IPS DF 4.7 (cell line): Measurements from ENCODE around the gene AHI1.
"Not testable (repeated sequence)": the region's sequence is repeated elsewhere in the genome, so short reads cannot be mapped to it uniquely, and the experiment has no call there.

ENCODE experiments used
- DNase-seq: peaks from one replicate; pipeline ENCODE4 v3.0.0-alpha.2; 2013; ENCODE audit warnings: low spot score; ENCODE audit errors: extremely low read depth

AHI1 gene

DNA sequence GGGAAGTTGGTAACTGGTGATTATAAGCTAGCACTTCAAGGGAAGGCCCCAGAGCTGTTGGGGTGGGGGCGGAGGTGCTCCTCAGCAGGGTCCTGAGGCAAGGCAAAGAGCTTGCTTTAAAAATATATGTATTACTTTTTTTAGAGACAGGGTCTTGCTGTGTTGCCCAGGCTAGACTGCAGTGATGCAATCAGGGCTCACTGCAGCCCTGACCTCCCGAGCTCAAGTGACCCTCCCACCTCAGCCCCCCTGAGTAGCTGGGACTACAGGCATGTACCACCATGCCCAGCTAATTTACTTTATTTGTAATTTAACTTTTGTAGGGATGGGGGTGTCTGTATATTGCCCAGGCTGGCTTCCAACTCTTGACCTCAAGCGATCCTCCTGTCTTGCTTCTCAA is 229.3 kb downstream of the AHI1 start:
- DNase-seq = no peak

GRCh38 chr6:135267085-135267484 is 230.5 kb downstream of the AHI1 start:
- no peak for DNase-seq

DNA sequence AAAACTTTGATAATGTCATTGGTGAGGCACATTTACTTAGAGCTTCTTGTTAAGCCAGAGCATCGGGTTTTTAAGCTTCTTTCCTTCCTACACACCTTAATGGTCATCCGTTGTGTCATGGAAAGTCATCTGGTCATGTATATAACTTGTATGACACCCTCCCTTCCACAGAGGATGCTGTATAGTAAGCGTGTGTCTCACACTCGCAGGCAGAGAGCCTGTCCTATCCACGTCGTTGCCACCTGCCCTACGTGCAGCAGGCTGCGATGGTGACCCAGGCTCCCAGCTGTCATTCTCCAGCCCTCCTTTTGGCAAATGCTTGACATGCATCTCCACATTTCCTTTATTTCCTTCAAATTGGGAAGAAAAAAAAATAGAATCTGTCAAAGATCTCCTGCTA is 230.9 kb downstream of the AHI1 start:
- no peak for DNase-seq

- DNase-seq = no peak
Measured at GRCh38 chr6:135265278-135265677, 232.3 kb downstream of the AHI1 start.

- no peak for DNase-seq
Measured at GRCh38 chr6:135261872-135262725, 235.4 kb downstream of the AHI1 start.

DNA sequence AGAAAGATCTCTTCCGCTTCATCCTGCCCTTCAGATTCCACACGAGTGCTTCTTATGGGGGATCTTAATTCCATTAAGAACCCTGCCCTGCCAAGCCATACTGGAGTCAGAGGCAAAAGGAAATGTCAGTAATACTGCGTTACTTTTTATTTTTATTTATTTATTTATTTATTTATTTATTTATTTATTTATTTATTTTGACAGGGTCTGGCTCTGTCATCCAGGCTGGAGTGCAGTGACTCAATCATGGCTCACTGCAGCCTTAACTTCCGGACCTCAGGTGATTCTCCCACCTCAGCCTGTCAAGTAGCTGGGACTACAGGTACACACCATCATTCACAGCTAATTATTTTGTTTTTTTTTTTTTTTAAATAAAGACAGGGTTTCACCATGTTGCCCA is 236.9 kb downstream of the AHI1 start:
- no peak for DNase-seq

DNA sequence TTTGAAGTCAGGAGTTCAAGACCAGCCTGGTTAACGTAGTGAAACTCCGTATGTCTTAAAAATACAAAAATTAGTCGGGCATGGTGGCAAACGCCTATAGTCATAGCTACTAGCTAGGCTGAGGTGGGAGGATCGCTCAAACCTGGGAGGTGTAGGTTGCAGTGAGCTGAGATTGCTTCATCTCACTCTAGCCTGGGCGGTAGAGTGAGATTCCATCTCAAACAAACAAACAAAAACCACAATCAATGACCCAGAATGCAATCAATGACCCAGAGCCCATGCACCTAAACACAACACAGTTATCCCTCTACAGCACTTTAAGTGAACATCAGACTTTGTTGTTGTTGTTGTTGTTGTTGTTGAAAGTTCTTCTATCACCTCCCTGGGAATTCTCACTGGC is 238.6 kb downstream of the AHI1 start:
- no peak for DNase-seq

DNA sequence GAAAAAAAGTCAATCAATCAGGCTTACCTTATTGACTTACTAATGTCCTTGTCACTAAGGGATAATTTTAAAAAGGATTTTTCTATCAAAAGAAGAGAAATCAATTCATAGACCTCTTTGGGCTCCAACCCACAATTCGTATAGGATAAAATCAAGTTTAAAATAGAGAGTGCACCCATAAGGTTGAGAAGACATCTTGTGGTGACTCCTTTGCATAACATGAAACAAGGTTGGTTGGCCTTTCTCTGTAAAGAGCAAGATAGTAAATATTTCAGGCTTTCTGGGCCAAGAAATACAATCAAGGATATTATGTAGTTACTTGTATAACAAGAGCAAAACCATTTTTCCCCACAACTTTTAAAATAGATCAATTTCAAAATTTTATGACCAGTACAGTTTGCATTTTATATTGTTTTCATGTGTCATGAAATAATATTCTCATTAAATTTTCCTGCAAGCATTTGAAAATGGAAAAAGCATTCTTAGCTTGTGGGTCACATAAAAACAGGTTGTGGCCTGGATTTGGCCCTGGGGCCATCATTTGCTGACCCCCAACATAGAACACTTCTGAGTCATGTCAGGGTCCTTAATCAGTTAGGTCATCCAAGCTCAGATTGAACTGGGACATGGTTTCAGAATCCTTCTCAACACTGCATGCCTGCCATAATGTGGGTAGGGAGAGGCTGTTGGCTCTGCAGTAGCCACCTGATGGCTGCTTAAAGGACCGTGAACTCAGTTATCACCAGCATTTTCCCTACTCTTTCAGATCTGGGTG is 239.7 kb downstream of the AHI1 start:
- no peak for DNase-seq

DNA sequence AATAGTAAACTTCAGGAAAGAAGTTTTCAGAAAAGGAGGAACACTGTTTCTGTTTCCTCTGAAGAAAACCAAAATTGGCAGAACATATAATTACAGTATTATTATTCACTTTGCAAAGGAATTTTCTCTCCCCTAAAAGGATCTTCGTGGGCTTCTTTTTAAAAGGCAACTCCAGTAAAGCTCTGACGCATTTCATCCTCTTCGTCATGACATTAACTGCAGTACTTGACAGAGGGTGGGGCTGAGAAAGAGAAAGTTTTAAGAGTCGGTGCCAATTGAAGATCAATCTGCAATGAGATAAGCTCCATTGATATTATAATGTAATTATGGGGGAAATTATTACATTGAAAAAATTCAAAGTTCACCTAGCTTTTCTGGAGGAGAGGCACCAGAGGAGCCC is 240.7 kb downstream of the AHI1 start:
- DNase-seq = no peak

DNA sequence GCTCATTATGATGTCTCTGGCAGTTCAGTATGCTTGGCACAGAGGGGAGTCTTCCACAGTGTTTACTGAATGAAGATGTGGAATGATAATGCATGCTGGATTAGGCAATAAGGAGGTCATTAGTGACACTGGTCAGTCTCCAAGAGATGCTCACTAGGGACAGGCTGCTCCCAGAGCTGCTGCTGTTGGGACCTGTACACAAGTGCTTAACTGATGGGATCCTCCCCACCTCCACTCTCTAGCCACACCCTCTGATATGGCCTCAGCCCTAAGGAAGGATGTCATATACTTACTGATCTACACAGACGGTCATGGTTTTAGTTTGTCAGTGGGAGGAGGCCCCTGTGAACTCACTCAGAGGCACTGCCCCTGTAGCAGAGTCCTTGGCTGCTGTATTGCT is 243.1 kb downstream of the AHI1 start:
- no peak for DNase-seq

- DNase-seq = no peak
Measured at GRCh38 chr6:135251498-135252441, 245.8 kb downstream of the AHI1 start.

DNA sequence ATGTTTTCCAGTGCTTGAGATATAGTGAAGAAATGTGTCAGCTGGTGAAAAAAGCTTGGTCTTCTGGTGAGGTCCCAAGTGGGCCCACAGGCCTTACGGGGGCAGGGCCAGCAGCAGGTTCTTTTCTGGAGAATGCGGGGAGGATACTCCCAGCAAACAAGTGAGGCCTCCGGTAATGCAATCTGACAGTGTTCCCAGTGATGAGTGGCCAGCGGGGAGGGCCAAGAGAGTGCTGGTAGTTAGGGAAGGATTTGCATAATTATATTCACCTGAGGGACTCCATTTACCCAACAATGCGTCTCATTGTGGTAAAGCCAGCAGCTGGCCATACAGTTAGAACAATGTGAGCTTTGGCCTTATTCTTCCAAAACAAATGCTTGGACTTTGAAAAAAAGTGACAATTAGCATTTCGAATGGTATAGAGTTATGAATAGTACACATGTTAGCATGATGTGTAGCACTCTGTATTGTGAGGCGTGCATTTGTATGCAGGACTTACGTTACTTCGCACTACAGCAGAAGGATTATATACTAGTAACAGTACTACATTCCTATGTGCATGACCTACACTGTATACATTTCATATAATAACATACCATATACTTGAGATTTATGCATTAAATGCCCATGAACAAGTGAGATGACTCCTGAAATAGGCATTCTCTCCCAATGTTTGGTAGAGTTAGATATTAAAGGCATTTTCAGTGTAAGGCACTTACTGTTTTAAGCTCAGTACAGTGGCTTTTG is 246.6 kb downstream of the AHI1 start:
- peak; percentile 53 for DNase-seq

- no peak for DNase-seq
Measured at GRCh38 chr6:135250234-135250633, 247.3 kb downstream of the AHI1 start.

GRCh38 chr6:135246412-135247012 is 251.0 kb downstream of the AHI1 start:
- not testable (repeated sequence) for DNase-seq

- DNase-seq = no peak
Measured at GRCh38 chr6:135244805-135245204, 252.7 kb downstream of the AHI1 start.

GRCh38 chr6:135243871-135244796 is 253.4 kb downstream of the AHI1 start:
- DNase-seq = no peak

DNA sequence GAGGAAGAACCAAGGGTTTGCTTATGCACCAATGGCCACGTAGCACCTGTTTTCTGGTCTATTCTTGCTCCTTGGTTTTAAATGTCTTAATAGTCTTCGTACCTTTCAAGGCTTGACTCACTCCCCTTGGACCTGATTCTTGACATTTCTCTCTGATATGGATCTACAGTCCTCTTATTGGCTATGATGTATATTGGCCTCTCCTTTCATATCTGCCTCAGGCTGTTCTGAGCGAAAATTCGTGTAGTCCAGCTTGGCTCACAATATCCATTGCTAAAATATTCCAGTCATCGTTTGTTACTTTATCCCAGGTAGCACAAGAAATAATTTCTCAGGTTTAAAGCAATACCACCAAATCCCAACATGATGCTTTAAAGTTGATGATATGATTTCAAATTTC is 256.8 kb downstream of the AHI1 start:
- no peak for DNase-seq

- no peak for DNase-seq
Measured at GRCh38 chr6:135236732-135237131, 260.8 kb downstream of the AHI1 start.

DNA sequence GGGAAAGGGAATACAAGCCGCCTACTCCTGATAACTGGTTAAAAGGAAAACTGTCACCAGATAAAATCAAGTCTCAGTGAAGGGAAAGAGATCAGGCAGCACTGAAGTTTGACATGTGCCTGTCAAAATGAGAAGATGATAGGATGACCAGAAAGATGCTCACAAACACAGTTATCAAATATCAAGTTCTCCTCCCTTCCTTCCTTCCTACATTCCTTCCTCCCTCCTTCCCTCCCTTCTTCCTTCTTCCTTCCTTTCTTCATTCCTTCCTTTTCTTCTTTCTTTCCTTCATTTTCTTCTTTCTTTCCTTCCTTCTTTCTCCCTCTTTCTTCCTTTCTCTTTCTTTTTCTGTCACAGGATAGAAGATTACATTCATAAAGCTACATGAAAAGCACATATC is 261.2 kb downstream of the AHI1 start:
- DNase-seq = no peak
